NCI-H2227 (cell line): ENCODE data around the gene TOX2.

Source experiments
- DNase-seq: peaks from one replicate; lab custom pipeline; 2025; ENCODE audit not compliant: unreplicated experiment; lab: John Stamatoyannopoulos, UW

TOX2 gene

GRCh38 chr20:43914311-43915210 lies at the start of gene TOX2:
Gene TOX2 (plus strand): TSS chr20:43914852. CDS start chr20:43914892, 40 bp downstream.
- DNase-seq = peak; percentile 67

GRCh38 chr20:43868091-43868490 lies 46.6 kb upstream of the TOX2 start:
- DNase-seq = no peak

- DNase-seq = no peak
Measured at GRCh38 chr20:43870484-43870883, 44.2 kb upstream of the TOX2 start.

GRCh38 chr20:43878776-43879175 lies 35.9 kb upstream of the TOX2 start:
- no peak for DNase-seq

GRCh38 chr20:43893930-43894329 lies 20.7 kb upstream of the TOX2 start:
- DNase-seq = no peak

GRCh38 chr20:43894491-43894890 lies 20.2 kb upstream of the TOX2 start:
- no peak for DNase-seq

GRCh38 chr20:43895235-43895634 lies 19.4 kb upstream of the TOX2 start:
- DNase-seq = no peak

GRCh38 chr20:43899274-43900120 lies 15.2 kb upstream of the TOX2 start:
- no peak for DNase-seq

- DNase-seq = no peak
Measured at GRCh38 chr20:43900121-43900466, 14.6 kb upstream of the TOX2 start.

GRCh38 chr20:43900496-43900895 lies 14.2 kb upstream of the TOX2 start:
- no peak for DNase-seq

- DNase-seq = no peak
Measured at GRCh38 chr20:43901296-43901695, 13.4 kb upstream of the TOX2 start.

GRCh38 chr20:43903953-43904826 lies 10.5 kb upstream of the TOX2 start:
- DNase-seq = no peak

- no peak for DNase-seq
Measured at GRCh38 chr20:43904827-43905177, 9.8 kb upstream of the TOX2 start.

- no peak for DNase-seq
Measured at GRCh38 chr20:43906505-43907034, 8.1 kb upstream of the TOX2 start.

GRCh38 chr20:43909211-43909610 lies 5.4 kb upstream of the TOX2 start:
- DNase-seq = no peak

- DNase-seq = no peak
Measured at GRCh38 chr20:43909720-43910119, 4.9 kb upstream of the TOX2 start.

GRCh38 chr20:43910564-43910963 lies 4.1 kb upstream of the TOX2 start:
- no peak for DNase-seq

- no peak for DNase-seq
Measured at GRCh38 chr20:43911066-43911465, 3.6 kb upstream of the TOX2 start.

GRCh38 chr20:43913291-43914025 lies 1.2 kb upstream of the TOX2 start:
- no peak for DNase-seq
